SH-SY5Y (cell line): ENCODE measurements around the gene NEGR1.

Experiments
- GATA2 ChIP-seq: IDR thresholded peaks from 2 replicates; pipeline ENCODE4 v1.6.1; 2011; ENCODE audit warnings: mild to moderate bottlenecking, low read depth, low read length
- GATA3 ChIP-seq: IDR thresholded peaks from 2 replicates; pipeline ENCODE4 v1.6.1; 2011; ENCODE audit warnings: low read depth, mild to moderate bottlenecking, low read length, moderate library complexity

Gene NEGR1

GRCh38 chr1:72271555-72272085 lies 10.7 kb downstream of the NEGR1 start:
- no peak for TF ChIP-seq GATA3
- TF ChIP-seq GATA2 = no peak

GRCh38 chr1:72262735-72263134 lies 19.6 kb downstream of the NEGR1 start:
- TF ChIP-seq GATA3 = no peak
- no peak for TF ChIP-seq GATA2

GRCh38 chr1:72253132-72253531 lies 29.2 kb downstream of the NEGR1 start:
- TF ChIP-seq GATA2 = no peak
- TF ChIP-seq GATA3 = no peak

GRCh38 chr1:72241397-72241796 lies 40.9 kb downstream of the NEGR1 start:
- TF ChIP-seq GATA3 (no peak), GATA2 (no peak)

GRCh38 chr1:72235062-72235461 lies 47.3 kb downstream of the NEGR1 start:
- TF ChIP-seq GATA3 (no peak), GATA2 (no peak)

- TF ChIP-seq GATA2 (no peak), GATA3 (no peak)
Observed at GRCh38 chr1:72230746-72231145, 51.6 kb downstream of the NEGR1 start.

- no peak for TF ChIP-seq GATA3
- no peak for TF ChIP-seq GATA2
Observed at GRCh38 chr1:72229893-72230292, 52.4 kb downstream of the NEGR1 start.

GRCh38 chr1:72227667-72228066 lies 54.7 kb downstream of the NEGR1 start:
- TF ChIP-seq GATA2 (no peak), GATA3 (no peak)

- TF ChIP-seq GATA2 (no peak), GATA3 (no peak)
Observed at GRCh38 chr1:72224506-72224905, 57.8 kb downstream of the NEGR1 start.

- no peak for TF ChIP-seq GATA3
- no peak for TF ChIP-seq GATA2
Observed at GRCh38 chr1:72221811-72222210, 60.5 kb downstream of the NEGR1 start.

- no peak for TF ChIP-seq GATA2
- no peak for TF ChIP-seq GATA3
Observed at GRCh38 chr1:72218141-72218739, 64.1 kb downstream of the NEGR1 start.

GRCh38 chr1:72207059-72207458 lies 75.3 kb downstream of the NEGR1 start:
- TF ChIP-seq GATA2 = no peak
- no peak for TF ChIP-seq GATA3

GRCh38 chr1:72202761-72203160 lies 79.6 kb downstream of the NEGR1 start:
- no peak for TF ChIP-seq GATA3
- TF ChIP-seq GATA2 = no peak

- no peak for TF ChIP-seq GATA3
- TF ChIP-seq GATA2 = no peak
Observed at GRCh38 chr1:72197786-72198185, 84.6 kb downstream of the NEGR1 start.

GRCh38 chr1:72186733-72187307 lies 95.5 kb downstream of the NEGR1 start:
- TF ChIP-seq GATA2 (no peak), GATA3 (no peak)

GRCh38 chr1:72184099-72184701 lies 98.1 kb downstream of the NEGR1 start:
- TF ChIP-seq GATA2 (no peak), GATA3 (no peak)
